ENCODE results near the gene LGALS12. TPM values are rescaled to one million over a fixed set of nuclear protein-coding genes. Genes with fewer than 3 reads are reported as not detected.

LGALS12 gene
- total and polyA plus RNA-seq, 2 donors (not counting 1 experiment from before 2014, with no cell fraction given), result 0.19 TPM; not detected in 1

GRCh38 chr11:63551091-63551888 lies 45.4 kb downstream of the LGALS12 start:
- TF ChIP-seq, protein P1, sequence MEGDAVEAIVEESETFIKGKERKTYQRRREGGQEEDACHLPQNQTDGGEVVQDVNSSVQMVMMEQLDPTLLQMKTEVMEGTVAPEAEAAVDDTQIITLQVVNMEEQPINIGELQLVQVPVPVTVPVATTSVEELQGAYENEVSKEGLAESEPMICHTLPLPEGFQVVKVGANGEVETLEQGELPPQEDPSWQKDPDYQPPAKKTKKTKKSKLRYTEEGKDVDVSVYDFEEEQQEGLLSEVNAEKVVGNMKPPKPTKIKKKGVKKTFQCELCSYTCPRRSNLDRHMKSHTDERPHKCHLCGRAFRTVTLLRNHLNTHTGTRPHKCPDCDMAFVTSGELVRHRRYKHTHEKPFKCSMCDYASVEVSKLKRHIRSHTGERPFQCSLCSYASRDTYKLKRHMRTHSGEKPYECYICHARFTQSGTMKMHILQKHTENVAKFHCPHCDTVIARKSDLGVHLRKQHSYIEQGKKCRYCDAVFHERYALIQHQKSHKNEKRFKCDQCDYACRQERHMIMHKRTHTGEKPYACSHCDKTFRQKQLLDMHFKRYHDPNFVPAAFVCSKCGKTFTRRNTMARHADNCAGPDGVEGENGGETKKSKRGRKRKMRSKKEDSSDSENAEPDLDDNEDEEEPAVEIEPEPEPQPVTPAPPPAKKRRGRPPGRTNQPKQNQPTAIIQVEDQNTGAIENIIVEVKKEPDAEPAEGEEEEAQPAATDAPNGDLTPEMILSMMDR (IDR thresholded peaks at IDR 0.05), result no peak
- H2AFZ ChIP-seq (ENCODE audit: insufficient read depth, low read depth, low read length, poor library complexity, severe bottlenecking), result peak overlapping the region; percentile 38
- H3K4me2 ChIP-seq (replicated peaks; ENCODE audit: low read depth, low read length, poor library complexity, severe bottlenecking), result peak overlapping the region; percentile 3
- H3K27me3 Mint-ChIP-seq, result peaks cover 5% of the 10 kb centered on the region
- H3K9ac ChIP-seq (ENCODE audit: low read length), result no peak overlapping the region
- ChIA-PET POLR2A (no interaction called here), CTCF (interaction anchor here (1.1 to 1.4 kb wide), 2 partner anchors 16 to 29 kb away, joined by 3 read pairs; no protein-coding TSS in a partner anchor)
- no peaks in the 10 kb centered on the region for H3K79me2 ChIP-seq (ENCODE audit: control insufficient read depth, insufficient read depth, low read length)
- no peaks in the 10 kb centered on the region for H4K20me1 ChIP-seq (ENCODE audit: control insufficient read depth, insufficient read depth, low read length, poor library complexity, severe bottlenecking)
- 41% methylated on average over 25 of the region's 27 CpGs for WGBS (ENCODE audit: insufficient coverage)
- peak overlapping the region; percentile 79 for H3K4me3 Mint-ChIP-seq
- no peak overlapping the region for H3K4me3 ChIP-seq (ENCODE audit: control extremely low read depth in 1 of 5, extremely low read depth in 1 of 5, insufficient read depth in 1 of 5, low read depth in 2 of 5, low read length in 4 of 5)
- no peak overlapping the region for H3K27ac Mint-ChIP-seq
- H3K4me1 Mint-ChIP-seq, result peaks cover 23% of the 10 kb centered on the region
- peaks cover 9 to 27% of the 10 kb centered on the region in 2 donors for H3K4me1 ChIP-seq (ENCODE audit: control insufficient read depth in 2 of 2, insufficient read depth in 2 of 2, low read length in 2 of 2)
- peaks cover 0 to 4% (median 0%) of the 10 kb centered on the region in 3 donors for H3K9me3 ChIP-seq (ENCODE audit: control extremely low read depth in 1 of 3, control insufficient read depth in 2 of 3, insufficient read depth in 1 of 3, low read length in 2 of 3)
- no peak for DNase-seq
- no peaks in the 10 kb centered on the region for H3K9me3 Mint-ChIP-seq (ENCODE audit: insufficient read depth)
- H3K36me3 ChIP-seq (replicated peaks in 1 of 2; ENCODE audit: control extremely low read depth in 1 of 2, control insufficient read depth in 1 of 2, extremely low read depth in 1 of 2, insufficient read depth in 2 of 2, low read length in 1 of 2), result no peaks in the 10 kb centered on the region
- ATAC-seq (ENCODE audit: low read depth), result no peak
- H3K27ac ChIP-seq (ENCODE audit: low read length in 2 of 2), result no peak overlapping the region
- H3K27me3 ChIP-seq (replicated peaks in 1 of 4; ENCODE audit: control extremely low read depth in 1 of 4, control insufficient read depth in 3 of 4, insufficient read depth in 4 of 4, low read length in 3 of 4), result peaks cover 0 to 11% (median 0%) of the 10 kb centered on the region in 4 experiments
- intact Hi-C loops (cut with micrococcal nuclease), result no loop called here

DNA sequence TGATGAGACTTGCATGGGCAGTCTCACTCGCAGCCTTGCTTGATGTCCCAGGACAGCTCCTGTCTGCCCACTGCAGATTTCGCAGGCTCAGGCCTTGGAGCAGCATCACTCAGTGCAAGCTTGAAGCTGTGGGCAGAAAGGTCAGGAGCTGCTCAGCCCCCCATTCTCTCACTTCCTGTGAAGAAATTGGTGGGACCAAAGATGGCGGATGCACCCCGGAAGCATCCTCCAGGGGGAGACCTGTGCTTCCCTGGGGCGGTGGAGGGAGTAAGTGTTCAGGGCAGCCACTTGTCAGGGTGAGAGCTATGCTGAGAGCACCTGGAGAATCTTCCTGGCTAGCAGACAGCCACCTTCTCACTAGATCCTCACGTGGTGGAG lies 46.0 kb downstream of the LGALS12 start:
- H3K27me3 ChIP-seq (replicated peaks in 1 of 4; ENCODE audit: control extremely low read depth in 1 of 4, control insufficient read depth in 3 of 4, insufficient read depth in 4 of 4, low read length in 3 of 4), result peaks cover 0 to 11% (median 0%) of the 10 kb centered on the region in 4 experiments
- H3K27ac ChIP-seq (ENCODE audit: low read length in 2 of 2), result no peak overlapping the region

More for the DNA sequence above, 46.0 kb downstream of the LGALS12 start:
- H3K4me2 ChIP-seq (replicated peaks; ENCODE audit: low read depth, low read length, poor library complexity, severe bottlenecking), result peak overlapping the region; percentile 3
- ChIA-PET POLR2A (no interaction called here), CTCF (interaction anchor here (1.1 to 1.4 kb wide), 2 partner anchors 15 to 30 kb away, joined by 3 read pairs; no protein-coding TSS in a partner anchor)
- H2AFZ ChIP-seq (ENCODE audit: insufficient read depth, low read depth, low read length, poor library complexity, severe bottlenecking), result no peak overlapping the region
- H3K79me2 ChIP-seq (ENCODE audit: control insufficient read depth, insufficient read depth, low read length), result no peaks in the 10 kb centered on the region
- 100% methylated on average over 1 of the region's 6 CpGs for WGBS (ENCODE audit: insufficient coverage)
- intact Hi-C loops (cut with micrococcal nuclease), result no loop called here
- H3K9me3 ChIP-seq (ENCODE audit: control extremely low read depth in 1 of 3, control insufficient read depth in 2 of 3, insufficient read depth in 1 of 3, low read length in 2 of 3), result peaks cover 0 to 4% (median 0%) of the 10 kb centered on the region in 3 donors
- DNase-seq, result no peak
- Mint-ChIP-seq H3K9me3 (ENCODE audit: insufficient read depth) (no peaks in the 10 kb centered on the region), H3K4me3 (no peak overlapping the region), H3K27me3 (peaks cover 9% of the 10 kb centered on the region), H3K27ac (no peak overlapping the region), H3K4me1 (peaks cover 23% of the 10 kb centered on the region)
- no peak overlapping the region for H3K9ac ChIP-seq (ENCODE audit: low read length)
- ATAC-seq (ENCODE audit: low read depth), result no peak
- H3K4me3 ChIP-seq (ENCODE audit: control extremely low read depth in 1 of 5, extremely low read depth in 1 of 5, insufficient read depth in 1 of 5, low read depth in 2 of 5, low read length in 4 of 5), result no peak overlapping the region
- TF ChIP-seq, protein P1 (IDR thresholded peaks at IDR 0.05), result no peak
- no peak for TF ChIP-seq EZH2 (IDR thresholded peaks at IDR 0.05; ENCODE audit: borderline replicate concordance, insufficient read depth, low read depth, low read length, poor library complexity, severe bottlenecking)
- no peaks in the 10 kb centered on the region for H4K20me1 ChIP-seq (ENCODE audit: control insufficient read depth, insufficient read depth, low read length, poor library complexity, severe bottlenecking)
- no peaks in the 10 kb centered on the region for H3K36me3 ChIP-seq (replicated peaks in 1 of 2; ENCODE audit: control extremely low read depth in 1 of 2, control insufficient read depth in 1 of 2, extremely low read depth in 1 of 2, insufficient read depth in 2 of 2, low read length in 1 of 2)
- peaks cover 9 to 27% of the 10 kb centered on the region in 2 donors for H3K4me1 ChIP-seq (ENCODE audit: control insufficient read depth in 2 of 2, insufficient read depth in 2 of 2, low read length in 2 of 2)
